ENCODE results near the gene TMED1.

Gene TMED1

GRCh38 chr19:10830931-10831779, 4.9 kb downstream of the TMED1 start:
- Histone ChIP-seq H3K27me3 (ENCODE audit: insufficient read depth, poor library complexity, severe bottlenecking) (no peaks in the 10 kb centered on the region), H3K4me3 (replicated peaks; ENCODE audit: insufficient read depth, low read length) (no peak overlapping the region), H3K27ac (replicated peaks) (no peak overlapping the region)
- TF ChIP-seq POLR2AphosphoS5 (IDR thresholded peaks at IDR 0.05; ENCODE audit: low read depth) (no peak), REST (IDR thresholded peaks at IDR 0.05; ENCODE audit: insufficient replicate concordance, low read depth) (no peak), CTCF (IDR thresholded peaks at IDR 0.05; ENCODE audit: insufficient read depth, low read length) (no peak)
- no peak for DNase-seq (ENCODE audit: low read depth in 1 of 2, low spot score in 1 of 2)

- DNase-seq (ENCODE audit: low read depth in 1 of 2, low spot score in 1 of 2), result no peak
- Histone ChIP-seq H3K4me3 (replicated peaks; ENCODE audit: insufficient read depth, low read length) (no peak overlapping the region), H3K27ac (replicated peaks) (no peak overlapping the region), H3K27me3 (ENCODE audit: insufficient read depth, poor library complexity, severe bottlenecking) (no peaks in the 10 kb centered on the region)
- no peak for TF ChIP-seq REST (IDR thresholded peaks at IDR 0.05; ENCODE audit: insufficient replicate concordance, low read depth)
- TF ChIP-seq CTCF (IDR thresholded peaks at IDR 0.05; ENCODE audit: insufficient read depth, low read length), result no peak
- no peak for TF ChIP-seq POLR2AphosphoS5 (IDR thresholded peaks at IDR 0.05; ENCODE audit: low read depth)
- no peak for TF ChIP-seq GABPA (IDR thresholded peaks at IDR 0.05; ENCODE audit: low read depth)
- no peak for TF ChIP-seq SPI1 (IDR thresholded peaks at IDR 0.05; ENCODE audit: borderline replicate concordance, low read depth)
Measured at GRCh38 chr19:10830370-10830769, 5.6 kb downstream of the TMED1 start.

GRCh38 chr19:10829967-10830366, 6.0 kb downstream of the TMED1 start:
- Histone ChIP-seq H3K27me3 (ENCODE audit: insufficient read depth, poor library complexity, severe bottlenecking) (no peaks in the 10 kb centered on the region), H3K4me3 (replicated peaks; ENCODE audit: insufficient read depth, low read length) (no peak overlapping the region), H3K27ac (replicated peaks) (no peak overlapping the region)
- TF ChIP-seq REST (IDR thresholded peaks at IDR 0.05; ENCODE audit: insufficient replicate concordance, low read depth), result no peak
- no peak for TF ChIP-seq CTCF (IDR thresholded peaks at IDR 0.05; ENCODE audit: insufficient read depth, low read length)
- TF ChIP-seq GABPA (IDR thresholded peaks at IDR 0.05; ENCODE audit: low read depth), result no peak
- TF ChIP-seq POLR2AphosphoS5 (IDR thresholded peaks at IDR 0.05; ENCODE audit: low read depth), result no peak
- TF ChIP-seq SPI1 (IDR thresholded peaks at IDR 0.05; ENCODE audit: borderline replicate concordance, low read depth), result no peak
- DNase-seq (ENCODE audit: low read depth in 1 of 2, low spot score in 1 of 2), result no peak

All from HL-60 (cell line).